ENCODE data around the gene FBXW4.

GRCh38 chr10:101623528-101623927, 71.4 kb downstream of the FBXW4 start:
- no peak for TF ChIP-seq CTCF (IDR thresholded peaks at IDR 0.05)
- TF ChIP-seq POLR2A (IDR thresholded peaks at IDR 0.05), result no peak
